ENCODE results near the gene PRSS56.

DNA sequence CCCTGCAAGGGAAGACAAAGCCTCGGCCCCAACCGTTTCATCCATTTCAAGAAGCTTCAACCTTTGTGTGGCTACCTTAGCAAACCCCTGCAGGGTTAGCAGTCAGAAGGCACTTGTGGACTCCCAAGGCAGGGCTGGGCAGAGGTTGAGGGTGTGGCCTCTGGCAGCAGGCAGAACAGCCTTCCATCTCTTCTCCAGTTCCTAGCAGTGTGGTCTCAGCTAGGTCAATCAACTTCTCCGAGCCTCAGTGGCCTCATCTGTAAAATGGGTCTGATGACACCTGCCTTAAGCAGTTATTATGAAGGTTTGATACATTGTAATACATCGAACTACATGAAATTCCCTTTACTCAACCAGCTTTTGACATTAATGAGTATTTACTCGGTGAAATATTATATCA, 6.8 kb upstream of the PRSS56 start:
- TF ChIP-seq GTF2F1 (IDR thresholded peaks at IDR 0.05; ENCODE audit: borderline replicate concordance, low read depth, low read length) = no peak
- TF ChIP-seq, protein P1, sequence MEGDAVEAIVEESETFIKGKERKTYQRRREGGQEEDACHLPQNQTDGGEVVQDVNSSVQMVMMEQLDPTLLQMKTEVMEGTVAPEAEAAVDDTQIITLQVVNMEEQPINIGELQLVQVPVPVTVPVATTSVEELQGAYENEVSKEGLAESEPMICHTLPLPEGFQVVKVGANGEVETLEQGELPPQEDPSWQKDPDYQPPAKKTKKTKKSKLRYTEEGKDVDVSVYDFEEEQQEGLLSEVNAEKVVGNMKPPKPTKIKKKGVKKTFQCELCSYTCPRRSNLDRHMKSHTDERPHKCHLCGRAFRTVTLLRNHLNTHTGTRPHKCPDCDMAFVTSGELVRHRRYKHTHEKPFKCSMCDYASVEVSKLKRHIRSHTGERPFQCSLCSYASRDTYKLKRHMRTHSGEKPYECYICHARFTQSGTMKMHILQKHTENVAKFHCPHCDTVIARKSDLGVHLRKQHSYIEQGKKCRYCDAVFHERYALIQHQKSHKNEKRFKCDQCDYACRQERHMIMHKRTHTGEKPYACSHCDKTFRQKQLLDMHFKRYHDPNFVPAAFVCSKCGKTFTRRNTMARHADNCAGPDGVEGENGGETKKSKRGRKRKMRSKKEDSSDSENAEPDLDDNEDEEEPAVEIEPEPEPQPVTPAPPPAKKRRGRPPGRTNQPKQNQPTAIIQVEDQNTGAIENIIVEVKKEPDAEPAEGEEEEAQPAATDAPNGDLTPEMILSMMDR (IDR thresholded peaks at IDR 0.05; ENCODE audit: control extremely low read depth in 1 of 3, insufficient read depth in 1 of 3, low read depth in 1 of 3, low read length in 3 of 3) = no peak
- TF ChIP-seq, protein P2, sequence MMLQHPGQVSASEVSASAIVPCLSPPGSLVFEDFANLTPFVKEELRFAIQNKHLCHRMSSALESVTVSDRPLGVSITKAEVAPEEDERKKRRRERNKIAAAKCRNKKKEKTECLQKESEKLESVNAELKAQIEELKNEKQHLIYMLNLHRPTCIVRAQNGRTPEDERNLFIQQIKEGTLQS (IDR thresholded peaks at IDR 0.05; ENCODE audit: insufficient read depth, low read depth, low read length) = no peak
- TF ChIP-seq POLR2A (IDR thresholded peaks at IDR 0.05; ENCODE audit: control extremely low read depth in 1 of 2, low read depth in 2 of 2, low read length in 2 of 2) = no peak
- TF ChIP-seq TCF12 (IDR thresholded peaks at IDR 0.05; ENCODE audit: low read depth, low read length) = no peak
- TF ChIP-seq JUND (IDR thresholded peaks at IDR 0.05; ENCODE audit: low read length) = no peak
- TF ChIP-seq YY1 (IDR thresholded peaks at IDR 0.05; ENCODE audit: low read depth, low read length) = no peak
- no peak for TF ChIP-seq NRF1 (IDR thresholded peaks at IDR 0.05; ENCODE audit: low read depth, low read length)
- no peak for TF ChIP-seq HDAC6 (IDR thresholded peaks at IDR 0.05; ENCODE audit: low read depth, low read length)
- no peak for TF ChIP-seq EZH2 (IDR thresholded peaks at IDR 0.05; ENCODE audit: low read depth, low read length, severe bottlenecking)
- TF ChIP-seq, protein P3, sequence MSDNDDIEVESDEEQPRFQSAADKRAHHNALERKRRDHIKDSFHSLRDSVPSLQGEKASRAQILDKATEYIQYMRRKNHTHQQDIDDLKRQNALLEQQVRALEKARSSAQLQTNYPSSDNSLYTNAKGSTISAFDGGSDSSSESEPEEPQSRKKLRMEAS (IDR thresholded peaks at IDR 0.05) = no peak
- TF ChIP-seq RBBP5 (IDR thresholded peaks at IDR 0.05; ENCODE audit: borderline replicate concordance, low read depth, low read length) = no peak

Measured in H1 (cell line).